Lower leg skin (tissue), 3 donors: ENCODE data around the gene GRIN2B.

ENCODE experiments used
- POLR2A ChIP-seq, 2 donors: fragments of 450-650 bp; IDR thresholded peaks; one replicate each; pipeline ENCODE4 v1.6.1; 2016 to 2017; ENCODE audit warnings: antibody characterized with exemption in 2 of 2, mild to moderate bottlenecking in 1 of 2, moderate library complexity in 1 of 2
- TF ChIP-seq, protein P1 (sequence below), 3 donors: fragments of 450-650 bp; IDR thresholded peaks; one replicate each; pipeline ENCODE4 v1.5.1; 2016; ENCODE audit warnings: antibody characterized with exemption in 3 of 3, mild to moderate bottlenecking in 3 of 3, moderate library complexity in 2 of 3

GRCh38 chr12:13976028-13976584, 5.3 kb downstream of the GRIN2B start:
- TF ChIP-seq, protein P1, sequence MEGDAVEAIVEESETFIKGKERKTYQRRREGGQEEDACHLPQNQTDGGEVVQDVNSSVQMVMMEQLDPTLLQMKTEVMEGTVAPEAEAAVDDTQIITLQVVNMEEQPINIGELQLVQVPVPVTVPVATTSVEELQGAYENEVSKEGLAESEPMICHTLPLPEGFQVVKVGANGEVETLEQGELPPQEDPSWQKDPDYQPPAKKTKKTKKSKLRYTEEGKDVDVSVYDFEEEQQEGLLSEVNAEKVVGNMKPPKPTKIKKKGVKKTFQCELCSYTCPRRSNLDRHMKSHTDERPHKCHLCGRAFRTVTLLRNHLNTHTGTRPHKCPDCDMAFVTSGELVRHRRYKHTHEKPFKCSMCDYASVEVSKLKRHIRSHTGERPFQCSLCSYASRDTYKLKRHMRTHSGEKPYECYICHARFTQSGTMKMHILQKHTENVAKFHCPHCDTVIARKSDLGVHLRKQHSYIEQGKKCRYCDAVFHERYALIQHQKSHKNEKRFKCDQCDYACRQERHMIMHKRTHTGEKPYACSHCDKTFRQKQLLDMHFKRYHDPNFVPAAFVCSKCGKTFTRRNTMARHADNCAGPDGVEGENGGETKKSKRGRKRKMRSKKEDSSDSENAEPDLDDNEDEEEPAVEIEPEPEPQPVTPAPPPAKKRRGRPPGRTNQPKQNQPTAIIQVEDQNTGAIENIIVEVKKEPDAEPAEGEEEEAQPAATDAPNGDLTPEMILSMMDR (IDR thresholded peaks at IDR 0.05), result no peak
- TF ChIP-seq POLR2A (IDR thresholded peaks at IDR 0.05), result no peak
